ENCODE results near the gene AQP9.
"Not testable (repeated sequence)": the region's sequence is repeated elsewhere in the genome, so short reads cannot be mapped to it uniquely, and the experiment has no call there.

The AQP9 gene, protein sequence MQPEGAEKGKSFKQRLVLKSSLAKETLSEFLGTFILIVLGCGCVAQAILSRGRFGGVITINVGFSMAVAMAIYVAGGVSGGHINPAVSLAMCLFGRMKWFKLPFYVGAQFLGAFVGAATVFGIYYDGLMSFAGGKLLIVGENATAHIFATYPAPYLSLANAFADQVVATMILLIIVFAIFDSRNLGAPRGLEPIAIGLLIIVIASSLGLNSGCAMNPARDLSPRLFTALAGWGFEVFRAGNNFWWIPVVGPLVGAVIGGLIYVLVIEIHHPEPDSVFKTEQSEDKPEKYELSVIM

DNA sequence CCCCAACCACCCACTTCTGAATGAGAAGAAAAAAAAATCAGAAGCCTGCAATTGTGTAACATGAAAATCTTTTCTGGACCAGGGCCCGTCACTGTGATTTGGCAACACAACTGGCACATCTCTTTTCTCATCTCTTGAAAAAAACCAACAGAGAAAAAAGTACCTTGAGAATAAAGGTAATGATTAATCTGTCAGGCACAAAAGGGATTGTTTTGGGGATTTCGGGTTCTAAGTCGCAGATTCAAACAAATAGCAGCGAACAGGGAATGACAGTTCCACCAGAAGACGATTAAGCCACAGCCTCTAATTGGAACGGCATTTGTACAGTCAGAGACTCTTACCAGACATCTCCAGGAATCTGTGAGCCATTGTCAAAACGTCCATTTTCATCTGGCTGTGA is at the start of gene AQP9:
AQP9 (plus strand) TSS at position 276 of the 400 bp plus-strand sequence. CDS start 185 bp downstream, outside the sequence.
- no peak for DNase-seq

DNA sequence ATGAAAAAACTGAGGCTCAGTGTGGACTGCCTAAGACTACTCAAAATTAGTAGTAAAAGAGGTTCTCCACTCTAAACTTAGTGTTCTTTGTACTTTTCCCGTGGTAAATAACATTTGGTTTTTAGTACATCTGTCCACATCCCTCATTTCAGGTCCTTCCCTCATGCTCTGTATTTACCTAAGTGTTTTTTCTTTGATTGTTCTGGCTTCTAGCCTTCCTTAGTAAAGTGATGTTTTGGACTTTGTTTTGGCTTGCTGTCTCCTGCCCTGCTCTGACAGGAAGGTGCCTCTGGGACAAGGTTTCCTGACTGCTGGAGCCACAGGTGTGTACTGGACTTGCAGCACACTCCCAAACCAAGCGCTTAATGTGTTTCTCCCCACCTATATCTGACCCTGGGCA is 42.8 kb upstream of the AQP9 start:
- DNase-seq, result no peak

DNA sequence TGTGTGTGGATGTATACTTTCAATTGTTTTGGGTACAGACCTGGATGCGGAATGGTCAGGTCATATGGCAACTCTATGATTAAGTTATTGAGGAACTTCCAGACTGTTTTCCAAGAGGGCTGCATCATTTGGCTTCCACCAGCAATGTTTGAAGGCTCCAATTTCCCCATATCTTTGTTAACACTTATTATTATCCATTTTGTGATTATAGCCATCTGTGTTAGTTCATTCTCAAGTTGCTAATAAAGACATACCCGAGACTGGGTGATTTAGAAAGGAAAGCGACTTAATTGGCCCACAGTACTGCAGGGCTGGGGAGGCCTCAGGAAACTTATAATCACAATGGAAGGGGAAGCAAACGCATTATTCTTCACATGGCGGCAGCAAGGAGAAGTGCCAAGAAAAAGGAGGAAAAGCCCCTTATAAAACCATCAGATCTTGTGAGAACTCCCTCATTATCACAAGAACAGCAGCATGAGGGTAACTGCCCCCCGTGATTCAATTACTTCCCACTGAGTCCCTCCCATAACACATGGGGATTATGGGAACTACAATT is 41.6 kb upstream of the AQP9 start:
- no peak for DNase-seq

DNA sequence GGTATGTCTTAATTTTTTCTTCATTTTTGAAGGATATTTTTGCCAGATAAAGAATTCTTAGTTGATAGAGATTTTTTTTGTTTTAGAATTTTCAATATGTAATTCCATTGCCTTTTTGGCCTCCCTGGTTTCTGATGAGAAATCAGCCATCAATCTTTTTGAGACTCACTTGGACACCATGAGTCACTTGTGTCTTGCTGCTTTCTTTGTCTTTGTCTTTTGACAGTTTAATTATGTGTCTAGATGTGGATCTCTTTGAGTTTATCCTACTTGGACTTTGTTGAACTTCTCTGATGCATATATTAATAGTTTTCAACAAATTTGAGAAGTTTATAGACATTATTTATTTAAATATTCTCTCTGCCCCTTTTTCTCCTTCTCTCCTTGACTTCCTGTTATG is 34.7 kb upstream of the AQP9 start:
- DNase-seq, result no peak

DNA sequence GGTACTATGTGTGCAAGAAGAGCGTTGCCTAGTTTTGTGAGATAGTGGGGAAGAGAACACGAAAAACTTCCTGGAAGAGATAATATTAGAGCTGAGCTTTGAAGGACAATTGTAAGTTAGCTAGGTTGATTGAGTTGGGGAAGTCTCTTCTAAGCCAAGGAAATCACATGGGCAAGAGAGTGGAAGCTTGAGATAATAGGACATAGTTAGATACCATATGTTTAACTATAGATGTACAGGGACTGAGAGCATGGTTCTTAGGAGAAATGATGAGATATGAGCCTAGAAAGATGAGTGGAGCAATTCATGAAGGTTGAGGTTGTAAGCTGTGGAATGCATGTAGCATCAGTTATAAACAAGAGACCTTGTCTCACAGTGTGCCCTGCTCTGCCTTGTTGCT is 30.1 kb upstream of the AQP9 start:
- DNase-seq, result no peak

DNA sequence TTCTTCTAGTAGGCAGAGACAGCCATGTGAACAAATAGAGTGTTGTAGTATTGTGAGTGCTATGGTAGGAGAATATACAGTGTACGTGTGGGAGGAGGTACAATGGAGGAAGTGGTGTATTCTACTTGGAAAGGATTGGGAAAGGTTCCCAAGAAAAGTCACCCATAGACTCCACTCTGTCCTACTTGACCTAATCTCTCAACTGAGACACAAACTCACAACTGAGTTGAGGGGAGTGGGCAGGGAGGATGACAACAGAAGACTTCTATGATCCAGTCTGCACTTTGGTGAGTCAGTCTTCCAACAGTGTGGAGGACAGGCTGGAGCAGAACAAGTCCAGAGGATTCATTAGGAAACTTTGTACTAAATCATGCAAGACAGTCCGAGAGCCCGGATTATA is 28.8 kb upstream of the AQP9 start:
- DNase-seq, result no peak

DNA sequence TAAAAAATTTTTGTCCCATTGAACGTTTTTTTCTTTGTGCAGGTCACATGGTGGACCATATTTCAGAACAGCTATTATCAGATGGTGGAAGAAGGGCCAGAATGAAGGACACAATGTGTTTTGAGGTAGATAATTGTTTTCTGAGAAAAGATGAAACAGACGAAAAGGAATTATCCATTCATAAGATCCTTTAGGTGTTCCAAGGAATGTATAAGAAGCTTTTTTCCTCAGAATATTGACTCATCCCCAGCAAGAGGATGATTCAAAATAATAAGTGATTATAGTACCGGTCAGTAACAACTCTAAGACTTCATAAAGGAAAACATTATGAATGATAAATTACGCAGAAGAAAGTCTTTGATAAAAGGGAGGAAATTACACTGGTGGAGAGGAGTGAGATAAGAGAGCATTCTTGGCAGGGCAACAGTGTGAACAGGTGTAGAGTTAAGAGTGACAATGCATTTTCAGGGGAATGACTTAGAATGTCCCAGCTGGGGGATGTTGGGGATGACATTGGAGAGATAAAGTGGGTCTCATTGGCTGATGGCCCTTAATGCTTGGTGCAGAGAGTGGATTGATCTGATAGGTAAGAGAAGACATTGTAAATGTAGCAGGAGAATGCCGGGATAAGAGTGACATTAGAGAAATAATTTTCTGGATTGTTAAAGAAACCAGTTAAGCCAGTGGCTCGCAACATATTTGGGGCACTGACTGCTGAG is 27.0 kb upstream of the AQP9 start:
- DNase-seq, result no peak

GRCh38 chr15:58111718-58112104 is 26.5 kb upstream of the AQP9 start:
- no peak for DNase-seq

DNA sequence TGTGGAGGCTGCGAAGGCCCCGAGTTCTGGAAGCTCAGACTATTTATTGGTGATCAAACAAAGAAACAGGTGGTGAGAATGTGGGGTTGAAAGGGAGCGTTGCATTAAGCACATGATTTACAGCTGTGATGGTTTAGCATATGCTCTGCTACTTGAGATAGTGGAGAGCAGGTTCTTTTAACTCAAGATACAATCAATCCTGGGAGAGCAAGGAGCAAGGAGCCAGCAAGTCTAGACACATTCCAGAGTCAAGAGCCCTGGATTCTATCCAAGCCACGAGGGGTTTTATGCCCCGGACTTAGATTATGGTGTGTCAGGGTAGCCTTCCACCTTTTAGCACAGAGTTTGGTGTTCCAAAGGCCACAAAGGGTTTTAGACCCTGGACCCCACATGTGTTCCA is 24.8 kb upstream of the AQP9 start:
- not testable (repeated sequence) for DNase-seq

GRCh38 chr15:58114388-58114787 is 23.8 kb upstream of the AQP9 start:
- no peak for DNase-seq

DNA sequence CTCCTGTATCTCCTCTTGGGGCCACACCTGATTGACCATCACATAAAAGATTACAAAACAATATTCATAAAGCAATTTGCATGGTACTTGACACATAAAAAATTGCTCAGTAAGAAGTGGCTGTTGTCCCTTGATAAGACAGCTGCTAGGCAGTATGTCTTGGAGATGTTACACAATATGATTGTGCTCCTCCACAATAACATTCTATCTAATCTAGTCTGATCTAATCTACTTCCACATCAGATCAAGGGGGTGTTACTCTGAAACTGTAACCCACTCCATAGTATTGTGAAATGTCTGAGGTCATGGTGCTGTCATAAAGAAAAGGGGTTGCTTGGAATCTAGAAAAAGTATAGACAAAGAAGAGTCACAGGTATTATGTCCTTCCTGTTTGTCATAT is 23.4 kb upstream of the AQP9 start:
- DNase-seq, result no peak

DNA sequence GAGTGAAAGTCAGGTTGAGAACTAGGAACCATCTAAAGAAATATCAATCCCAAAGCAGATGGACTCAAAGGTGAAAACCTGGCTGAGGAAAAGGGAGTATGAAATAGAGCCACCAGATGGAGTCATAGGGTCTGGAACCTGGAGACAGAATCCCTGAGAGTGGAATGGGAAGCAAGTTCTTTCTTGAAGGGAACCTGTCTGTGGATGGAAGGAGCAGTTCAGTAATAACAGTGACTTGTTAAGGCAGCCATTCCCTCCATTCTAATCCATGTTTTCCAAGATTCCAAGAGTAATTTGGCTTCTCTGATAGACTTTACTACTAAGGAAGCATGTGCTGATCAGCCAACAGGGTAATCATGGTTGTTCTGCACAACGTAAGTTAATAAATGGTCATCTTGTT is 22.5 kb upstream of the AQP9 start:
- DNase-seq, result no peak

DNA sequence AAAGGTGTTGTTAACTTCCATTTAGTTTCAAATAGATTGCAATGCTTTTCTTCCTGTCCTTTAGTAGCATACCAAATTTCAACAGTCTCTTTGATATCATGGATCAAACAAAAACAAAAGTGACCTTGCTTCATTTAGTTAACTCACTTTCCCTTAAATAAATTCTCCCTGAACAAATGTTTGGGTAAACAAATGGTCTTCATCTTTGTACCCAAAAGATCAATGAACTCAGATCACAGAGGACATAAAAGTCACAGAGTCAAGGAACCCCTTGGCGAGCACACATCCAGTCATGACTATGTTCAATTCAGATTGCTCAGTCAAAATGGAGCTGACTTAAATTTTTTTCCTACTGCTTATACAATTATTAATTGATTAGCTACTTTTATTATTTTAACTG is 20.6 kb upstream of the AQP9 start:
- DNase-seq, result no peak

- DNase-seq, result no peak
Observed at GRCh38 chr15:58118272-58118671, 19.9 kb upstream of the AQP9 start.

DNA sequence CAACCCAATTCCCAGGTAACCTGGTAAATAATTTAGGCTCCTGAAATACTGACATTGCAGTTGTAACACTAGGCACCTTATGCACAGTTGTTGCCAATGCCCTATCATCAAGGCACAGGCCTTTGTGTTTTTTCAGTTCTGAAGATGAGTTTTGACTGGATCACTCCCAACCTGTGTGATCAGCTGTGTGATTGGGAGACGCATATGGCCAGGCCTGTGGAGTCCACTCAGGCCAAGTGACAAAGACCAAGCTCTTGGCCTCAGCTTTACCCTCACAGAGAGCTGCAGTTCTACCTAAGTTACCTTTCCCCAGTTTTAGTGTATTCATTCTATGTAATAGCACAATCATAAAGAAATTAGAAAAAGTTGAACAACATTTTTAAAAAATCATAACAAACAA is 19.2 kb upstream of the AQP9 start:
- DNase-seq, result no peak

- no peak for DNase-seq
Observed at GRCh38 chr15:58124585-58124984, 13.6 kb upstream of the AQP9 start.

DNA sequence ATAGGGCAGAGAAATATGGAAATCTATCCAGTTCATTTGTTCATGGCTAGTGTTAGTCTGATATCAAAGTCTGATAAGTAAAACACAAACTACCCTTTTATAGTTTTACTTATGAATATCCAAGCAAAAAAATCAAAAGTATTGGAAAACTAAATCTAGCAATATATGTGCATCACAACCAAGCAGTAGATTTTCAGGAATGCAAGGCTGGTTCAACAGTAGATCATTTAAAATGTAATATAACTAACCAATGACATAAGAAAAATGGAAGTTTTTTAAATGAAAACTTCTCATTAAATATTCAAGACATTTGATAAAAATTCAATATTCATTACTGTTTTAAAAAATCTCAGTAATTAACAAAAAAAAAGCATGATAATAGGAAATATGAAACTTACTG is 12.8 kb upstream of the AQP9 start:
- no peak for DNase-seq

DNA sequence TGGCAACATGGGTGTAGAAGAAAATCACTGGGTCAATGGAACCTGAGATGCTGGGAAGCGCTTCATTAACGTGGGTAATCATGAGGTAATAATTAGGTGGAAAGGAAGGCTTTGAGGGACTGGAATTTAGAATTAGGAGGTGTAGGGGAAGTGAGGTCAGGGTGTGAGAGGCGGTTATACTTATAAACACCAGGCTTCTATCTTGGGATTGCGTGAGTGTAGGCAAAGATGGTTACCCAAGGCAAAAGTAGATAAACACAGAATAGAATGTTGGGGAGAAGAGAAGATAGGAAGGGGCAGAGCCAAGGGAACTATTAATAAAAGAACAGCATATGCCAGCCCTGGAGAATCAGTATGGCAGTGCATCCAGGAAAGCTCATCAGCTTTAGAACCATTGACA is 3.3 kb upstream of the AQP9 start:
- DNase-seq, result no peak

GRCh38 chr15:58135511-58136174 is 2.5 kb upstream of the AQP9 start:
- no peak for DNase-seq

GRCh38 chr15:58136731-58137130 is 1.4 kb upstream of the AQP9 start:
- DNase-seq, result no peak

DNA sequence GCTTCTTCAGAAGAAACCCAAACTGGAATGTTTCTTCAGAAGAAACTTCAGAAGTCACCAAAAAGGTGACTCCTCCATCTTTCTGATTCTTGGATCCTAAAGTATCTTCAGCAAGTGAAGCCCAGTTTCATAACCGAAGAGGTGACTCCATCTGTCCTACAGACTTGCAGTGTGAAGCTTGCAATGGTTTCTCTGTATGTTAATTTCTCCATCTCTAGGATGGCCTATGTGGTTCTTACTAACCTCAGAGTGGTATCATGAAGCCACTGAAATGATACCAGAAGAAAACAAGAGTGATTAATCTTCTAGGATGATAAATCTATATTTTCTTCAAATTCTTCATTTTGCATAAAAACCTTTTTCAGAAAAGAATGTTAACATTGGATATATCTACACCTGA is 495 bp upstream of the AQP9 start:
- no peak for DNase-seq

GRCh38 chr15:58139276-58139988 is 1.3 kb downstream of the AQP9 start:
- DNase-seq, result no peak

DNA sequence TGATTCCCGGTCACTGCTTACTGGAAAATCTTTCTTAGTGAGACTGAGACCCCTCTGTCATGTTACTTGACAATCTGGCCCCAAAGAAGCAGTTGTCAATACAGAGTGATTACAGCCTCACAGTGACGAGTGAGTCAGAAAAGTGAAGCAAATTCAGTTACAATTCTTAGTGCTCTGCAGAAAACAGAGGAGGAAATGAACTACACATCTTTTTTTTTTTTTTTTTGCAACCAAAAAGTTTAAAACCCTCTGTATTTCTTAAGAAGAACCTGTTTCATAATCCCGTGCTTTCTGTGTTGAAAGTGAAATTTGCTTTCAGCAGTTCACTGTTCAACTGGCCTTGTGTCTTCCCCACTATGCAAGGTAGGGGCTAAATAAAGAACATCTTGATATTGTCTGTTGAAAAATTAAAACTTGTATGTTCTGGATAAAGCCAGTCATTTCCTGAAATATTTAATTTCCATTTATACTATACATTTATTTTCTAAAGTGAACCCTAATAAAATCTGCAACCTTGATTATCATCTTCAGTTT is 1.9 kb downstream of the AQP9 start:
- DNase-seq, result no peak
